ENCODE data around the gene PTPN13.

DNA sequence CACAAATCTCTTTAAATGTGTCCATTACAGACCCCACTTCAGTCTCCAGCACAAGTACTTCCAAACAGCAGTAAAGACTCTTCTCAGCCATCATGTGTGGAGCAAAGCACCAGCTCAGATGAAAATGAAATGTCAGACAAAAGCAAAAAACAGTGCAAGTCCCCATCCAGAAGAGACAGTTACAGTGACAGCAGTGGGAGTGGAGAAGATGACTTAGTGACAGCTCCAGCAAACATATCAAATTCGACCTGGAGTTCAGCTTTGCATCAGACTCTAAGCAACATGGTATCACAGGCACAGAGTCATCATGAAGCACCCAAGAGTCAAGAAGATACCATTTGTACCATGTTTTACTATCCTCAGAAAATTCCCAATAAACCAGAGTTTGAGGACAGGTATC lies 177.0 kb downstream of the PTPN13 start:
- no peak for TF ChIP-seq POLR2A (IDR thresholded peaks at IDR 0.05)
- TF ChIP-seq, protein P1, sequence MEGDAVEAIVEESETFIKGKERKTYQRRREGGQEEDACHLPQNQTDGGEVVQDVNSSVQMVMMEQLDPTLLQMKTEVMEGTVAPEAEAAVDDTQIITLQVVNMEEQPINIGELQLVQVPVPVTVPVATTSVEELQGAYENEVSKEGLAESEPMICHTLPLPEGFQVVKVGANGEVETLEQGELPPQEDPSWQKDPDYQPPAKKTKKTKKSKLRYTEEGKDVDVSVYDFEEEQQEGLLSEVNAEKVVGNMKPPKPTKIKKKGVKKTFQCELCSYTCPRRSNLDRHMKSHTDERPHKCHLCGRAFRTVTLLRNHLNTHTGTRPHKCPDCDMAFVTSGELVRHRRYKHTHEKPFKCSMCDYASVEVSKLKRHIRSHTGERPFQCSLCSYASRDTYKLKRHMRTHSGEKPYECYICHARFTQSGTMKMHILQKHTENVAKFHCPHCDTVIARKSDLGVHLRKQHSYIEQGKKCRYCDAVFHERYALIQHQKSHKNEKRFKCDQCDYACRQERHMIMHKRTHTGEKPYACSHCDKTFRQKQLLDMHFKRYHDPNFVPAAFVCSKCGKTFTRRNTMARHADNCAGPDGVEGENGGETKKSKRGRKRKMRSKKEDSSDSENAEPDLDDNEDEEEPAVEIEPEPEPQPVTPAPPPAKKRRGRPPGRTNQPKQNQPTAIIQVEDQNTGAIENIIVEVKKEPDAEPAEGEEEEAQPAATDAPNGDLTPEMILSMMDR (IDR thresholded peaks at IDR 0.05) = no peak
- no peak for TF ChIP-seq EP300 (IDR thresholded peaks at IDR 0.05)
